GM12878 (cell line): ENCODE measurements around the gene GID8. TPM values are rescaled to one million over a fixed set of nuclear protein-coding genes. Genes with fewer than 3 reads are reported as not detected.

Experiments used
- ATAC-seq: fragments of 200-7000 bp; cut with Tn5 transposase; 3 replicates; pipeline ENCODE4 v1.9.1; 2020; ENCODE audit warnings: mild to moderate bottlenecking, moderate library complexity
- BruUV-seq: library from RNA; stranded (reverse); fragments of 400-500 nt; replicated peaks from 2 replicates; lab custom pipeline; 2021; lab: Mats Ljungman, UMichigan
- CTCF ChIA-PET: fragments of 300-600 bp; sonication (Branson Sonifier 250); formaldehyde crosslinking; extraction: SDS; loops from one replicate; lab custom pipeline; 2021; ENCODE audit warnings: inconsistent platforms; lab: Yijun Ruan, JAX
- POLR2A ChIA-PET: fragments of 350-600 bp; formaldehyde crosslinking; extraction: SDS; loops from one replicate; lab custom pipeline; 2021; ENCODE audit warnings: inconsistent platforms; lab: Charles Lee
- RAD21 ChIA-PET: fragments of 300-600 bp; sonication (Branson Sonifier 250); formaldehyde crosslinking; loops from one replicate; lab custom pipeline; 2023; ENCODE audit warnings: antibody characterized with exemption; ENCODE audit not compliant: unreplicated experiment; lab: Charles Lee
- SMC1A ChIA-PET: fragments of 300-600 bp; sonication (Branson Sonifier 250); formaldehyde crosslinking; loops from one replicate; lab custom pipeline; 2023; ENCODE audit not compliant: unreplicated experiment, uncharacterized antibody; lab: Charles Lee
- DNase-seq: peaks from one replicate; pipeline ENCODE4 v3.0.0-alpha.2; 2011; ENCODE audit warnings: low read depth, low spot score
- FAIRE-seq: peaks from 3 replicates; lab custom pipeline; 2011; peaks lifted over from hg19 to GRCh38; lab: Jason Lieb, UNC
- H2AFZ ChIP-seq: 2 replicates; pipeline ENCODE4 v1.6.0; 2011; ENCODE audit warnings: low read depth, low read length, control low read depth; ENCODE audit not compliant: control insufficient read depth
- H3K27ac ChIP-seq: 2 replicates; pipeline ENCODE4 v1.5.1; 2011; ENCODE audit warnings: control low read depth; ENCODE audit not compliant: control insufficient read depth, insufficient read depth
- H3K27me3 ChIP-seq, 2 experiments: replicated peaks in 1 of 2; 2 replicates each; pipeline versions ENCODE4 v1.6.0 to v1.6.1; 2011; ENCODE audit warnings: low read length in 1 of 2; ENCODE audit not compliant: control insufficient read depth in 2 of 2, insufficient read depth in 2 of 2
- H3K36me3 ChIP-seq, 2 experiments: 2 replicates each; pipeline ENCODE4 v1.5.1; 2011; ENCODE audit warnings: low read length in 1 of 2; ENCODE audit not compliant: control insufficient read depth in 2 of 2, insufficient read depth in 2 of 2
- H3K4me1 ChIP-seq: 2 replicates; pipeline ENCODE4 v1.6.1; 2011; ENCODE audit warnings: mild to moderate bottlenecking, low read length, moderate library complexity, mixed read lengths; ENCODE audit not compliant: control insufficient read depth, insufficient read depth
- H3K4me2 ChIP-seq: 2 replicates; pipeline ENCODE4 v1.6.0; 2011; ENCODE audit warnings: control low read depth; ENCODE audit not compliant: control insufficient read depth, insufficient read depth
- H3K4me3 ChIP-seq: fragments of 200-600 bp; sonication (generic); 2 replicates; pipeline ENCODE4 v1.5.1; 2016
- H3K79me2 ChIP-seq: 2 replicates; pipeline ENCODE4 v1.6.0; 2011; ENCODE audit warnings: low read length; ENCODE audit not compliant: control insufficient read depth, insufficient read depth
- H3K9ac ChIP-seq: 2 replicates; pipeline ENCODE4 v1.8.0; 2011; ENCODE audit warnings: low read length, control low read depth, mixed read lengths; ENCODE audit not compliant: control insufficient read depth, insufficient read depth
- H3K9me3 ChIP-seq: replicated peaks from 3 replicates; pipeline ENCODE4 v1.5.1; 2011; ENCODE audit warnings: mild to moderate bottlenecking, low read length; ENCODE audit not compliant: control insufficient read depth, insufficient read depth
- H4K20me1 ChIP-seq: 2 replicates; pipeline ENCODE4 v1.6.0; 2011; ENCODE audit not compliant: control insufficient read depth, insufficient read depth
- CBFB ChIP-seq: IDR thresholded peaks from 2 replicates; pipeline ENCODE4 v1.6.1; 2016; ENCODE audit warnings: antibody characterized with exemption, low read depth
- CBX3 ChIP-seq: fragments of 200-600 bp; sonication (generic); IDR thresholded peaks from 2 replicates; pipeline ENCODE4 v1.6.1; 2016; ENCODE audit warnings: low read depth, borderline replicate concordance
- CREM ChIP-seq: IDR thresholded peaks from 2 replicates; pipeline ENCODE4 v1.6.1; 2014; ENCODE audit warnings: antibody characterized with exemption, low read depth
- HCFC1 ChIP-seq: fragments of 150-350 bp; IDR thresholded peaks from 2 replicates; pipeline ENCODE4 v1.6.1; 2014; ENCODE audit warnings: low read length
- IRF4 ChIP-seq: IDR thresholded peaks from 2 replicates; pipeline ENCODE4 v1.6.1; 2011; ENCODE audit warnings: low read depth, low read length
- LARP7 ChIP-seq: fragments of 450-650 bp; IDR thresholded peaks from 2 replicates; pipeline ENCODE4 v1.6.1; 2017; ENCODE audit warnings: mild to moderate bottlenecking
- MTA3 ChIP-seq: IDR thresholded peaks from 2 replicates; pipeline ENCODE4 v1.6.1; 2012; ENCODE audit warnings: low read length, inconsistent platforms, borderline replicate concordance
- MYC ChIP-seq: IDR thresholded peaks from 2 replicates; pipeline ENCODE4 v1.6.1; 2011; ENCODE audit warnings: mild to moderate bottlenecking, low read length, moderate library complexity, inconsistent platforms; ENCODE audit not compliant: insufficient read depth, insufficient replicate concordance, insufficient read length, severe bottlenecking
- NBN ChIP-seq: fragments of 450-650 bp; IDR thresholded peaks from 2 replicates; pipeline ENCODE4 v1.6.1; 2016
- POLR2A ChIP-seq: IDR thresholded peaks from 2 replicates; pipeline ENCODE4 v1.6.1; 2011; ENCODE audit warnings: low read depth, mild to moderate bottlenecking, low read length
- SP1 ChIP-seq: IDR thresholded peaks from one replicate; pipeline ENCODE4 v1.6.1; 2011; ENCODE audit warnings: low read depth, low read length
- ZBED1 ChIP-seq: IDR thresholded peaks from 2 replicates; pipeline ENCODE4 v1.6.1; 2016; ENCODE audit warnings: borderline replicate concordance
- ZBTB4 ChIP-seq: fragments of 450-650 bp; formaldehyde crosslinking; IDR thresholded peaks from 2 replicates; pipeline ENCODE4 v1.4.0; 2022; ENCODE audit warnings: mild to moderate bottlenecking, moderate library complexity
- WGBS: methylation state at CpG from one replicate; pipeline ENCODE4 v1.1.6; 2016; ENCODE audit warnings: low lambda C conversion rate; ENCODE audit not compliant: insufficient replicate concordance, insufficient coverage; ENCODE audit errors: missing lambda C conversion rate; 5-methylcytosine and 5-hydroxymethylcytosine counted together
- in situ Hi-C: fragments of 300-500 bp; cut with MboI; formaldehyde crosslinking; loops from 9 replicates; pipeline ENCODE4 v1.14.3; 2018; ENCODE audit warnings: mixed read lengths
- intact Hi-C: fragments of 100-400 bp; cut with micrococcal nuclease; formaldehyde crosslinking; loops from one replicate; pipeline ENCODE4 v1.14.2; 2022; ENCODE audit not compliant: unreplicated experiment
- polyA plus RNA-seq, 11 experiments: library from polyadenylated mRNA; depleted of rRNA in 4 of 11; unstranded in 6 of 11; stranded (reverse) in 5 of 11; fragments of >200 nt; fragmentation: Nextera tagmentation in 4 of 11; fragmentation: Illumina TruSeq in 1 of 11; extraction: Ambion mirVana in 4 of 11; extraction: Trizol in 1 of 11; gene quantifications; 1 replicate in 1 of 11; 2 replicates in 10 of 11; pipeline versions ENCODE4 v1.2.1 to v1.2.3, GENCODE V29; 2011 to 2016; ENCODE audit warnings: inconsistent platforms in 2 of 11, missing spikeins in 2 of 11, low read depth in 1 of 11
- total RNA-seq, 4 experiments: library from RNA; depleted of rRNA in 3 of 4; stranded (reverse); fragments of >200 nt in 3 of 4; fragmentation: Illumina TruSeq in 1 of 4; extraction: Trizol in 1 of 4; gene quantifications; 2 replicates each; pipeline versions ENCODE4 v1.2.1 to v1.2.3, GENCODE V29; 2013 to 2021

The GID8 gene
- total and polyA plus RNA-seq, 10 of the 15 experiments (the other 5 are each of a cell fraction or from before 2014, with no cell fraction given) = 12.0 to 33.8 (median 22.2) TPM

- DNase-seq (no peak), ATAC-seq (no peak), FAIRE-seq (no peak)
- H3K4me3 ChIP-seq = no peak overlapping the region
- POLR2A ChIA-PET = no interaction called here
- BruUV-seq = no TSS peak
- H3K36me3 ChIP-seq = peaks cover 12 to 26% of the 10 kb centered on the region in 2 experiments
- peaks cover 18% of the 10 kb centered on the region for H3K4me1 ChIP-seq
- in situ Hi-C loops (no loop called here), intact Hi-C loops (no loop called here)
- TF ChIP-seq POLR2A (peak; percentile 42), MTA3 (no peak)
- H3K4me2 ChIP-seq = no peak overlapping the region
- no peak overlapping the region for H2AFZ ChIP-seq
- no peak overlapping the region for H3K9ac ChIP-seq
- no peaks in the 10 kb centered on the region for H3K9me3 ChIP-seq
- no peaks in the 10 kb centered on the region; the same call in 1 of the 2 replicates for H4K20me1 ChIP-seq
- CTCF ChIA-PET = interaction anchor here (1.2 kb wide), 1 partner anchor 40 kb away, joined by 3 read pairs; no protein-coding TSS in a partner anchor
- peaks cover 2% of the 10 kb centered on the region; the same call in 1 of the 2 replicates for H3K79me2 ChIP-seq
- H3K27me3 ChIP-seq = no peaks in the 10 kb centered on the region
- no peak overlapping the region for H3K27ac ChIP-seq
- over 99% methylated on average over 9 of the region's 9 CpGs for WGBS
- RAD21 ChIA-PET = no interaction called here
- SMC1A ChIA-PET = no interaction called here
Observed at GRCh38 chr20:62895539-62895938, 42.4 kb upstream of the GID8 start.

GRCh38 chr20:62896526-62896925 is 41.4 kb upstream of the GID8 start:
- Histone ChIP-seq H4K20me1 (peaks cover 3% of the 10 kb centered on the region; the same call in 1 of the 2 replicates), H3K27me3 (no peaks in the 10 kb centered on the region), H3K9me3 (no peaks in the 10 kb centered on the region), H3K4me1 (peaks cover 25% of the 10 kb centered on the region), H3K4me3 (no peak overlapping the region), H2AFZ (no peak overlapping the region), H3K9ac (no peak overlapping the region), H3K79me2 (peaks cover 2% of the 10 kb centered on the region; the same call in 1 of the 2 replicates), H3K36me3 (peaks cover 8 to 22% of the 10 kb centered on the region in 2 experiments), H3K4me2 (no peak overlapping the region), H3K27ac (no peak overlapping the region)
- ATAC-seq (no peak), FAIRE-seq (no peak), DNase-seq (no peak)
- POLR2A ChIA-PET = no interaction called here
- RAD21 ChIA-PET = no interaction called here
- CTCF ChIA-PET = interaction anchor here (8.2 kb wide), 1 partner anchor 21 kb away, joined by 92 read pairs; no protein-coding TSS in a partner anchor
- no TSS peak for BruUV-seq
- SMC1A ChIA-PET = no interaction called here
- in situ Hi-C loops = no loop called here
- no peak for TF ChIP-seq MYC
- TF ChIP-seq NBN = no peak
- TF ChIP-seq CREM = no peak
- no peak for TF ChIP-seq MTA3
- TF ChIP-seq HCFC1 = no peak
- TF ChIP-seq CBFB = no peak
- no peak for TF ChIP-seq LARP7
- TF ChIP-seq SP1 = no peak
- TF ChIP-seq ZBED1 = no peak
- no peak for TF ChIP-seq IRF4
- no peak for TF ChIP-seq CBX3
- TF ChIP-seq ZBTB4 (CRISPR knock-in tag) = no peak
- 100% methylated on average over 16 of the region's 16 CpGs for WGBS
- intact Hi-C loops = no loop called here
